GM23248 (cell line): ENCODE measurements around the gene FADS6. TPM values are rescaled to one million over a fixed set of nuclear protein-coding genes. Genes with fewer than 3 reads are reported as not detected.

ENCODE experiments used
- DNase-seq: peaks from one replicate; pipeline ENCODE4 v3.0.0-alpha.2; 2015
- H2AFZ ChIP-seq: fragments of 200-600 bp; sonication (generic); 2 replicates; pipeline ENCODE4 v1.6.1; 2016; ENCODE audit warnings: antibody characterized with exemption
- H3F3A ChIP-seq: fragments of 200-600 bp; sonication (generic); 2 replicates; pipeline ENCODE4 v1.6.1; 2016; ENCODE audit warnings: mild to moderate bottlenecking, antibody characterized with exemption, mixed run types; ENCODE audit not compliant: insufficient read depth
- H3K27ac ChIP-seq: fragments of 200-600 bp; sonication (generic); 2 replicates; pipeline ENCODE4 v1.5.1; 2016; ENCODE audit warnings: mild to moderate bottlenecking
- H3K27me3 ChIP-seq: fragments of 200-600 bp; sonication (generic); replicated peaks from 2 replicates; pipeline ENCODE4 v1.6.1; 2016; ENCODE audit warnings: mild to moderate bottlenecking; ENCODE audit not compliant: insufficient read depth
- H3K36me3 ChIP-seq: fragments of 200-600 bp; sonication (generic); 2 replicates; pipeline ENCODE4 v1.6.1; 2016; ENCODE audit warnings: low read depth, mild to moderate bottlenecking
- H3K4me1 ChIP-seq: fragments of 200-600 bp; sonication (generic); 2 replicates; pipeline ENCODE4 v1.6.1; 2016; ENCODE audit warnings: mild to moderate bottlenecking; ENCODE audit not compliant: insufficient read depth
- H3K4me2 ChIP-seq: fragments of 200-600 bp; sonication (generic); one replicate; pipeline ENCODE4 v1.6.1; 2016; ENCODE audit warnings: mild to moderate bottlenecking; ENCODE audit not compliant: unreplicated experiment
- H3K4me3 ChIP-seq: fragments of 200-600 bp; sonication (generic); 2 replicates; pipeline ENCODE4 v1.5.1; 2016; ENCODE audit warnings: mild to moderate bottlenecking
- H3K79me2 ChIP-seq: fragments of 200-600 bp; sonication (generic); 2 replicates; pipeline ENCODE4 v1.6.1; 2016; ENCODE audit warnings: mild to moderate bottlenecking; ENCODE audit not compliant: insufficient read depth
- H3K9ac ChIP-seq: fragments of 200-600 bp; sonication (generic); 2 replicates; pipeline ENCODE4 v1.6.1; 2016; ENCODE audit warnings: mild to moderate bottlenecking
- H3K9me2 ChIP-seq: fragments of 200-600 bp; sonication (generic); 2 replicates; pipeline ENCODE4 v1.6.1; 2016; ENCODE audit warnings: mixed run types, mild to moderate bottlenecking, moderate library complexity; ENCODE audit not compliant: insufficient read depth
- H3K9me3 ChIP-seq: fragments of 200-600 bp; sonication (generic); one replicate; pipeline ENCODE4 v1.6.1; 2017; ENCODE audit warnings: low read depth
- H4K20me1 ChIP-seq: fragments of 200-600 bp; sonication (generic); 2 replicates; pipeline ENCODE4 v1.6.0; 2016; ENCODE audit not compliant: insufficient read depth
- EZH2 ChIP-seq: fragments of 200-600 bp; sonication (generic); IDR thresholded peaks from 2 replicates; pipeline ENCODE4 v1.6.1; 2018; ENCODE audit warnings: antibody characterized with exemption, mild to moderate bottlenecking; ENCODE audit not compliant: insufficient read depth, poor library complexity, severe bottlenecking
- EZH2phosphoT487 ChIP-seq: fragments of 200-600 bp; sonication (generic); IDR thresholded peaks from 2 replicates; pipeline ENCODE4 v1.6.1; 2018; ENCODE audit warnings: antibody characterized with exemption, moderate library complexity, mild to moderate bottlenecking, low read depth; ENCODE audit not compliant: insufficient read depth
- WGBS, 2 experiments: methylation state at CpG; one replicate each; pipeline ENCODE4 v1.1.6; 2015 to 2017; ENCODE audit warnings: low lambda C conversion rate in 2 of 2, low coverage in 1 of 2; ENCODE audit errors: missing lambda C conversion rate in 2 of 2; 5-methylcytosine and 5-hydroxymethylcytosine counted together
- in situ Hi-C: fragments of 300-500 bp; cut with MboI; formaldehyde crosslinking; loops from 2 replicates; pipeline ENCODE4 v1.15.0; 2020
- polyA plus RNA-seq: library from polyadenylated mRNA; unstranded; fragments of >200 nt; fragmentation: Nextera tagmentation; extraction: Ambion mirVana; gene quantifications from 2 replicates; pipeline ENCODE4 v1.2.1, GENCODE V29; 2016
- total RNA-seq: library from RNA; depleted of rRNA; stranded (reverse); fragments of >200 nt; shearing (Covaris generic); gene quantifications from 2 replicates; pipeline ENCODE4 v1.2.3, GENCODE V29; 2014

FADS6 gene
- total and polyA plus RNA-seq, 2 experiments from 2014 or later, result not detected

DNA sequence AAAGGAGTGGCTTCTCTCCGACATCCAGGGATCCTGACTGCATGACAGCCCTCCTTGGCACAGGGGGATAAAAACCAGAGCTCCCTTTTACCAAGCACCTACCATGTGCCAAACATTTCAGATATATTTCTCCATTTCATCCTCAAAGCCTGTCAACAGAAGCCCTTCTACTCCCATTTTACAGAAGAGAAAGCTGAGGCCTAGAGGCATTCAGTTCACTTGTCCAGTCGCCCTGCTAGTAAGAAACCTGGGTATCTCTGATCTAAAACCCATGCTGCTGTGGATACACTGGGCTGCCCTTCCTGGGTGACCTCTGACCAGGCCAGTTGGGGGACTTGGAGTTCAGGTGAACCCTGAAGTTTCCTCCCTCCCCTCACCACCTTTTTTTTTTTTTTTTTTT is 14.8 kb downstream of the FADS6 start:
- no peak overlapping the region for H3K4me2 ChIP-seq
- no peaks in the 10 kb centered on the region for H3F3A ChIP-seq
- H3K9me3 ChIP-seq, result no peaks in the 10 kb centered on the region
- 0 out of 2 replicates have a peak, but pooled peaks cover 4% of the 10 kb centered on the region for H3K4me1 ChIP-seq
- no peaks in the 10 kb centered on the region for H4K20me1 ChIP-seq
- no peaks in the 10 kb centered on the region for H3K9me2 ChIP-seq
- WGBS, 2 experiments, result 30 to 57% methylated on average over 2 of the region's 2 CpGs
- H3K36me3 ChIP-seq, result no peaks in the 10 kb centered on the region
- no peak for DNase-seq
- no peak for TF ChIP-seq EZH2
- TF ChIP-seq EZH2phosphoT487, result no peak
- no peak overlapping the region for H2AFZ ChIP-seq
- in situ Hi-C loops, result no loop called here
- no peaks in the 10 kb centered on the region for H3K79me2 ChIP-seq
- peaks cover 16% of the 10 kb centered on the region; the same call in 1 of the 2 replicates for H3K27me3 ChIP-seq
- H3K4me3 ChIP-seq, result no peak overlapping the region
- H3K27ac ChIP-seq, result no peak overlapping the region
- H3K9ac ChIP-seq, result no peak overlapping the region

- no peak overlapping the region for H2AFZ ChIP-seq
These were observed 15.6 kb downstream of the FADS6 start for GRCh38 chr17:74877592-74878548.

GRCh38 chr17:74875977-74876593 is 17.3 kb downstream of the FADS6 start:
- Histone ChIP-seq H3K36me3 (no peaks in the 10 kb centered on the region), H3K9me2 (no peaks in the 10 kb centered on the region), H3K4me2 (no peak overlapping the region), H3K9me3 (no peaks in the 10 kb centered on the region), H4K20me1 (no peaks in the 10 kb centered on the region), H3K27ac (no peak overlapping the region), H3K27me3 (peaks cover 5% of the 10 kb centered on the region; the same call in 1 of the 2 replicates), H3K79me2 (0 out of 2 replicates have a peak, but pooled peaks cover 9% of the 10 kb centered on the region), H2AFZ (no peak overlapping the region), H3F3A (no peaks in the 10 kb centered on the region), H3K4me3 (no peak overlapping the region), H3K9ac (no peak overlapping the region), H3K4me1 (0 out of 2 replicates have a peak, but pooled peaks cover 4% of the 10 kb centered on the region)
- in situ Hi-C loops, result no loop called here
- 29 to 32% methylated on average over 6 of the region's 6 CpGs for WGBS, 2 experiments
- no peak for DNase-seq
- TF ChIP-seq EZH2phosphoT487 (no peak), EZH2 (no peak)

More at GRCh38 chr17:74877592-74878548, 15.6 kb downstream of the FADS6 start:
- no peaks in the 10 kb centered on the region for H3K36me3 ChIP-seq
- in situ Hi-C loops, result no loop called here
- no peaks in the 10 kb centered on the region for H3K9me3 ChIP-seq
- no peaks in the 10 kb centered on the region for H4K20me1 ChIP-seq
- no peak for TF ChIP-seq EZH2
- TF ChIP-seq EZH2phosphoT487, result no peak
- 30 to 40% methylated on average over 17 to 19 of the region's 19 CpGs for WGBS, 2 experiments
- no peaks in the 10 kb centered on the region for H3K79me2 ChIP-seq
- 0 out of 2 replicates have a peak, but pooled peaks cover 4% of the 10 kb centered on the region for H3K4me1 ChIP-seq
- no peaks in the 10 kb centered on the region for H3K9me2 ChIP-seq
- no peak overlapping the region for H3K27ac ChIP-seq
- no peak overlapping the region for H3K9ac ChIP-seq
- no peaks in the 10 kb centered on the region for H3F3A ChIP-seq
- no peak overlapping the region for H3K4me3 ChIP-seq
- H3K27me3 ChIP-seq, result peaks cover 16% of the 10 kb centered on the region; the same call in 1 of the 2 replicates
- H3K4me2 ChIP-seq, result no peak overlapping the region
- peak; percentile 38 for DNase-seq

GRCh38 chr17:74875155-74875976 is 18.1 kb downstream of the FADS6 start:
- Histone ChIP-seq H2AFZ (no peak overlapping the region), H3F3A (no peaks in the 10 kb centered on the region), H4K20me1 (no peaks in the 10 kb centered on the region), H3K36me3 (no peaks in the 10 kb centered on the region), H3K27me3 (no peaks in the 10 kb centered on the region), H3K27ac (no peak overlapping the region), H3K4me2 (no peak overlapping the region), H3K9me3 (no peaks in the 10 kb centered on the region), H3K9me2 (no peaks in the 10 kb centered on the region), H3K4me3 (no peak overlapping the region), H3K79me2 (0 out of 2 replicates have a peak, but pooled peaks cover 9% of the 10 kb centered on the region), H3K4me1 (0 out of 2 replicates have a peak, but pooled peaks cover 4% of the 10 kb centered on the region), H3K9ac (no peak overlapping the region)
- WGBS, 2 experiments, result 36 to 39% methylated on average over 5 of the region's 5 CpGs
- in situ Hi-C loops, result no loop called here
- DNase-seq, result no peak
- TF ChIP-seq EZH2, result no peak
- no peak for TF ChIP-seq EZH2phosphoT487
